ENCODE results near the gene CEBPA. TPM values are rescaled to one million over a fixed set of nuclear protein-coding genes. Genes with fewer than 3 reads are reported as not detected.
A peak's percentile ranks its signal among the peaks of the same experiment; 100 is the strongest.

Gene CEBPA
- total and polyA plus RNA-seq, 10 donors = 7.4 to 27.7 (median 18.0) TPM

DNA sequence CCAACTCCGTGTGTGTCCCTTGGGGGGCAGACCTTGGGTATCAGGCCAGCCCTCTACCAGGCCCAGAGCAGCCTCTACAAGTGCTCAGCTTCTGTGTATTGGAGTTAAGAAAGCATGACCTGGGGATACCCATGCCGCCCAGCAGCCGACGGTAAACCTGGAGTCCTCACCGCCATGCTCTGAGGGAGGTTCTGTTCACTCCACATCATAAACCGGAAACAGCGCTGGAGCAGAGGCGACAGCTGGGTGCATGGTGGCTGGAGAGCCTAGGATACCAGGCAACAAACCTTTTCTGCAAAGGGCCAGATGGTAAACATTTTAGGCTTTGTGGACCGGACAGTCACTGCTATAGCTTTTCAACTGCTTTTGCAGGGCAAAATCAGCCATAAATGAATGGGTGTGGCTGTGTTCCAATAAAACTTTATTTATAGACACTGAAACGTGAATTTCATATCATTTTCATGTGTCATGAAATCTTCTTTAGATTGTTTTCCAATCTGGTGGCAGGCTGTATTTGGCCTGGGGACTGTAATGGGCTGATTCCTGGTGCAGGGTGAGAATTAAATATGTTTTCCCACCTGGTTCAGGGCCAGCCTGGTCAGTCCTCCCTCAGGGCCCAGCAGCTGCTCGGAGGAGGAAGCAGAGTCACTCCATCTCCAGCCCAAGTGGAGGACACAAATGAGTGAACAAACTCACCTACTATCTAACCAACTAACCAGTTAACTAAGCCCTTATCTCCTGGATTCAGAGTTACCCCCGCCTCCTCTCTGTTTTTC is 30.9 kb downstream of the CEBPA start:
- H3K4me3 ChIP-seq = no peak overlapping the region
- DNase-seq = no peak
- H3K4me1 ChIP-seq = peaks cover 0 to 47% (median 31%) of the 10 kb centered on the region in 6 donors
- H3K36me3 ChIP-seq = no peaks in the 10 kb centered on the region
- H3K27ac ChIP-seq = no peak overlapping the region
- H3K9me3 ChIP-seq = no peaks in the 10 kb centered on the region
- intact Hi-C loops (cut with DNase I; ENCODE audit: low total_unique reads) = no loop called here
- WGBS, 5 donors = 82 to 95% (median 91%) methylated on average over 12 of the region's 12 CpGs
- TF ChIP-seq POLR2A (IDR thresholded peaks at IDR 0.05) (no peak), POLR2AphosphoS5 (IDR thresholded peaks at IDR 0.05) (no peak)
- TF ChIP-seq, protein P1, sequence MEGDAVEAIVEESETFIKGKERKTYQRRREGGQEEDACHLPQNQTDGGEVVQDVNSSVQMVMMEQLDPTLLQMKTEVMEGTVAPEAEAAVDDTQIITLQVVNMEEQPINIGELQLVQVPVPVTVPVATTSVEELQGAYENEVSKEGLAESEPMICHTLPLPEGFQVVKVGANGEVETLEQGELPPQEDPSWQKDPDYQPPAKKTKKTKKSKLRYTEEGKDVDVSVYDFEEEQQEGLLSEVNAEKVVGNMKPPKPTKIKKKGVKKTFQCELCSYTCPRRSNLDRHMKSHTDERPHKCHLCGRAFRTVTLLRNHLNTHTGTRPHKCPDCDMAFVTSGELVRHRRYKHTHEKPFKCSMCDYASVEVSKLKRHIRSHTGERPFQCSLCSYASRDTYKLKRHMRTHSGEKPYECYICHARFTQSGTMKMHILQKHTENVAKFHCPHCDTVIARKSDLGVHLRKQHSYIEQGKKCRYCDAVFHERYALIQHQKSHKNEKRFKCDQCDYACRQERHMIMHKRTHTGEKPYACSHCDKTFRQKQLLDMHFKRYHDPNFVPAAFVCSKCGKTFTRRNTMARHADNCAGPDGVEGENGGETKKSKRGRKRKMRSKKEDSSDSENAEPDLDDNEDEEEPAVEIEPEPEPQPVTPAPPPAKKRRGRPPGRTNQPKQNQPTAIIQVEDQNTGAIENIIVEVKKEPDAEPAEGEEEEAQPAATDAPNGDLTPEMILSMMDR (IDR thresholded peaks at IDR 0.05 in 8 of 11, conservative IDR thresholded peaks at IDR 0.05 in 3 of 11) = no peak
- peaks cover 0 to 24% (median 0%) of the 10 kb centered on the region in 7 donors for H3K27me3 ChIP-seq (replicated peaks in 1 of 7)

GRCh38 chr19:33270769-33271168 is 31.6 kb downstream of the CEBPA start:
- DNase-seq = no peak
- H3K27ac ChIP-seq = no peak overlapping the region
- intact Hi-C loops (cut with DNase I; ENCODE audit: low total_unique reads) = no loop called here
- H3K4me3 ChIP-seq = no peak overlapping the region
- 91 to 98% (median 92%) methylated on average over 1 of the region's 1 CpG for WGBS, 5 donors
- no peak for TF ChIP-seq POLR2A (IDR thresholded peaks at IDR 0.05)
- TF ChIP-seq, protein P1 (IDR thresholded peaks at IDR 0.05 in 8 of 11, conservative IDR thresholded peaks at IDR 0.05 in 3 of 11) = no peak
- TF ChIP-seq POLR2AphosphoS5 (IDR thresholded peaks at IDR 0.05) = no peak
- H3K4me1 ChIP-seq = peaks cover 0 to 47% (median 31%) of the 10 kb centered on the region in 6 donors
- H3K27me3 ChIP-seq (replicated peaks in 1 of 7) = peaks cover 0 to 24% (median 0%) of the 10 kb centered on the region in 7 donors
- H3K9me3 ChIP-seq = no peaks in the 10 kb centered on the region
- H3K36me3 ChIP-seq = no peaks in the 10 kb centered on the region

DNA sequence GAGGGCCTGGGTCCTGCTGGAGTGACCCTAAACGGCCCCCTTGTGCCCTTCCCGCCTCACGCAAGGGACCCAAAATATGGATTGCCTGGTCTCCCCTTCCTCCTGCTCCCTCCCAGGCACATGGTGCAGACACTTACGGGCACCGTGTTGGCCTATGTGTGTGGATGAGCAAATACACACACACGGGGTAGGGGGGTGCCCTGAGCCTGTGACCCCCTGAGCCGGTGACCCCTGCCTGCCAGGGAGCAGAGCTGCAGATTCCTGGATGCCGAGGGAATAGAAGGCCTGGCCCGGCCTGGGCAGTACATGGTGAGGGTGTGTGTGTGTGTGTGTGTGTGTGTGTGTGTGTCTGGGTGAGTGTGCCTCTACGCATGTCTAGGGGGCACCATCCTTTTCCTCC is 33.3 kb downstream of the CEBPA start:
- Histone ChIP-seq H3K4me3 (peak overlapping the region in 1 of 8 donors; percentile 2), H3K27me3 (replicated peaks in 1 of 7) (peaks cover 0 to 29% (median 0%) of the 10 kb centered on the region in 7 donors), H3K9me3 (no peaks in the 10 kb centered on the region), H3K4me1 (peaks cover 0 to 37% (median 21%) of the 10 kb centered on the region in 6 donors), H3K27ac (peak overlapping the region in 3 of 8 donors; percentile 50 to 81 (median 60)), H3K36me3 (no peaks in the 10 kb centered on the region)
- intact Hi-C loops (cut with DNase I; ENCODE audit: low total_unique reads) = no loop called here
- DNase-seq = peak; percentile 65
- TF ChIP-seq POLR2AphosphoS5 (IDR thresholded peaks at IDR 0.05) (no peak), POLR2A (IDR thresholded peaks at IDR 0.05) (no peak)
- TF ChIP-seq, protein P1 (IDR thresholded peaks at IDR 0.05 in 8 of 11, conservative IDR thresholded peaks at IDR 0.05 in 3 of 11) = no peak
- 74 to 87% (median 82%) methylated on average over 10 of the region's 10 CpGs for WGBS, 5 donors

Data from spleen (tissue), 11 donors.